ENCODE results near the gene CYLD.

Gene CYLD

DNA sequence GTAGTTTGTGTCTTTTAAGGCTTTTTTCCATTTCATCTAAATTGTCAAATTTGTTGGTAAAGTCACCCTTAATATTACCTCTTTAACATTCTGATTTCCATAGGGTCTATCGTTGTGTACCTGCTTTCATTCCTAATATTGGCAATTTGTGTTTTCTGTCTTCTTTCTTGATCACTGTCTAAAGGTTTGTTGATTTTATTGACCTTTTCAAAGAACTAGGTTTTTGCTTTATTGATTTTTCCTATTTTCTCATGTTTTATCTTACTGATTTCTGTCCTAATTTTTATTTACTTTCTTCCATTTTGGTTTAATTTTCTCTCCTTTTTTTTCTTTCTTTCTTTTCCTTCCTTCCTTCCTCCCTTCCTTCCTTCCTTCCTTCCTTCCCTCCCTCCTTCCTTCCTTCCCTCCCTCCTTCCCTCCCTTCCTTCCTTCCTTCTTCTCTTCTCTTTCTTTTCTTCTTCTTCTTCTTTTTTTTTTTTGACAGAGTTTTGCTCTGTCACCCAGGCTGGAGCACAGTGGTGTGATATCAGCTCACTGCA is 86.3 kb downstream of the CYLD start:
- Histone ChIP-seq H3K36me3 (no peaks in the 10 kb centered on the region), H3K4me2 (no peak overlapping the region), H3K9me3 (replicated peaks in 1 of 11) (peaks cover 7 to 19% (median 15%) of the 10 kb centered on the region in 11 experiments; a peak in 18 of 22 replicates), H3K27ac (no peak overlapping the region), H3K9ac (no peak overlapping the region), H4K20me1 (no peaks in the 10 kb centered on the region), H3K4me1 (0 out of 20 replicates have a peak, but pooled peaks cover 0 to 5% (median 0%) of the 10 kb centered on the region in 10 experiments), H3K27me3 (no peaks in the 10 kb centered on the region), H3K4me3 (no peak overlapping the region)
- TF ChIP-seq Cebpa-rat (IDR thresholded peaks at IDR 0.05), result no peak

DNA sequence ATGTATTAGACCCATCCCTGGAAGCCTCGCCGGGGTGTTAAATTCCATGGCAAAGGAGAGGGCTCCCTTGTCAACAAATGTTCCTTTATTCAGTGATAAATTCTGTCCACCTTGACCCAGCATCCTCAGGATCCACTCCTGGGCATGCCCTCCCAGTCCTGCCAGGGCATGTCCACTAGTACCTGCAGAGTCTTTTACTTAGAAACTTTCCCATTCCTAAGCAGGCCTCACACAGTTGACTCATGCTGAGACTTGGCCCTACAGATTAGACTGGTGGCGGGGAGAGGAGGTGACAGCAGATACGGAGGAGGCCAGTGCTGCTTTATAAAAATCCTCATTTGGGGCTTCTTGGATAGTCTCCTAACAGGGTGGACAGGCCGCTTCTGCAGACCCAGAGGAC is 88.8 kb downstream of the CYLD start:
- no peak overlapping the region for H3K27ac ChIP-seq
- H3K9ac ChIP-seq, result no peak overlapping the region
- H4K20me1 ChIP-seq, result no peaks in the 10 kb centered on the region
- TF ChIP-seq Cebpa-rat (IDR thresholded peaks at IDR 0.05), result no peak
- H3K9me3 ChIP-seq (replicated peaks in 1 of 11), result peaks cover 7 to 17% (median 13%) of the 10 kb centered on the region in 11 experiments; a peak in 18 of 22 replicates
- no peaks in the 10 kb centered on the region for H3K27me3 ChIP-seq
- 0 out of 20 replicates have a peak, but pooled peaks cover 0 to 5% (median 0%) of the 10 kb centered on the region in 10 experiments for H3K4me1 ChIP-seq
- no peak overlapping the region for H3K4me2 ChIP-seq
- no peak overlapping the region for H3K4me3 ChIP-seq
- H3K36me3 ChIP-seq, result no peaks in the 10 kb centered on the region

DNA sequence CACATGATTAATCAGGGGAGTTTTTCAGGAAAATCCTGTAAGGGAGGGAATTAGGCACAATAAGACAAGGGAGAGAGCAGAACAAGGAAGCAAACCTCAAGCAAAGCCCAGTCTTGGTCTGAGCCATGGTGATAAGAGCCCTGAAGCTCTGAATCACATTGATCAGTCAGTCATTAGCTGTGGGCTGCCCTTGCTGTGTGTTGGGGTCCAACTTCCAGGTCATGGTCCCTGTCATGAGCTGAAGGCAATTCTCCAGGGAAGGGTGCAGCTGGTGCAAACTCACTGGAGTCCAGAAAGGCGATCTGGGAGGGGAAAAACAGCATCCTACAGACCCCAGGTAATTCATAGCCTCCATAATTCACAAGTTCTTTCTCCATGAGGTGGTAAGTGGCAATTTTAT is 89.9 kb downstream of the CYLD start:
- no peaks in the 10 kb centered on the region for H4K20me1 ChIP-seq
- H3K4me1 ChIP-seq, result 0 out of 20 replicates have a peak, but pooled peaks cover 0 to 5% (median 0%) of the 10 kb centered on the region in 10 experiments
- H3K27me3 ChIP-seq, result no peaks in the 10 kb centered on the region
- peaks cover 7 to 17% (median 13%) of the 10 kb centered on the region in 11 experiments; a peak in 18 of 22 replicates for H3K9me3 ChIP-seq (replicated peaks in 1 of 11)
- no peak overlapping the region for H3K27ac ChIP-seq
- H3K36me3 ChIP-seq, result no peaks in the 10 kb centered on the region
- H3K9ac ChIP-seq, result no peak overlapping the region
- H3K4me2 ChIP-seq, result no peak overlapping the region
- no peak overlapping the region for H3K4me3 ChIP-seq
- no peak for TF ChIP-seq Cebpa-rat (IDR thresholded peaks at IDR 0.05)

DNA sequence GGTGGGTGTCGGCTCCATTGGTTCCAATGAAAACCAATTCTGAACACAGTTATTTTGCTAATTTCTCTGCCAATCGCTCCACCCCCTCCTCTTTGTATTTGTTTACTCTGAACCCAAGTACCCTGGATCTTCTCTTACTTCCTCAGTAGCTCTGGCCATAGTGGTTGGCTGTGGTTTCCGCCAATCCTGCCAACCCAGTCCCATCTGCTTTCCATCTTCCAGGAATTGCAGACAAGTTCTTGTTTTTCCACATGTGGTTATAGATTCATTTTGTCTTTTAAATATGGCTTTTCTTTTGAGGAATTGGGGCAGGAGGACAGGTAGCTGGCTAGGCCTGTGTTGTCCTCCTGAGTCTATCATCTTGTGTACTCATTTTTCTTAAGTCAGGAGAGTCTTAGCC is 92.0 kb downstream of the CYLD start:
- H3K9me3 ChIP-seq (replicated peaks in 1 of 11), result peaks cover 2 to 13% (median 7%) of the 10 kb centered on the region in 11 experiments; a peak in 18 of 22 replicates
- H3K4me2 ChIP-seq, result no peak overlapping the region
- no peaks in the 10 kb centered on the region for H3K36me3 ChIP-seq
- TF ChIP-seq Cebpa-rat (IDR thresholded peaks at IDR 0.05), result no peak
- H4K20me1 ChIP-seq, result no peaks in the 10 kb centered on the region
- 0 out of 20 replicates have a peak, but pooled peaks cover 0 to under 1% (median 0%) of the 10 kb centered on the region in 10 experiments for H3K4me1 ChIP-seq
- no peak overlapping the region for H3K9ac ChIP-seq
- no peak overlapping the region for H3K27ac ChIP-seq
- H3K27me3 ChIP-seq, result no peaks in the 10 kb centered on the region
- no peak overlapping the region for H3K4me3 ChIP-seq

DNA sequence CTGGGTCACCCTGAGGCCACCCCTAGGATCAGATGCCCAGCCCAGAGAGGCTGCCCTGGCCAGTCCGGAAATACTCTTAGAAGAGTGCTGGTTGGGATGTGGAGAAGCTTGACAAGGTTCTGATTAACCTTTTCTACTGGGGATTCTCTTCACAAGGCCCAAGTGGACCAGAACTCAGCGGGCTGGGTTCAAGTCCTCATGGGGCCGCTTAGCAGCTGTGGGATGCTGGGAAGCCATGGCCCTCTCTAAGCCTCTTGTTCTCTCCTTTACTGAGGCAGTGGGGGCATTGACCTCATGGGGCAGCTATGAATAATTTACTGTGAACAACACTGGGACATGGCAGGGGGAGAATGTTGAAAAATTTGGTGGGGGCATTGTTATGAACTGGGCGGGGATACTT is 92.8 kb downstream of the CYLD start:
- no peaks in the 10 kb centered on the region for H3K27me3 ChIP-seq
- H3K9ac ChIP-seq, result no peak overlapping the region
- H3K4me3 ChIP-seq, result no peak overlapping the region
- no peaks in the 10 kb centered on the region for H3K36me3 ChIP-seq
- no peak overlapping the region for H3K4me2 ChIP-seq
- H3K9me3 ChIP-seq (replicated peaks in 1 of 11), result peaks cover 0 to 6% (median 0%) of the 10 kb centered on the region in 11 experiments; a peak in 4 of 22 replicates
- no peak for TF ChIP-seq Cebpa-rat (IDR thresholded peaks at IDR 0.05)
- H3K27ac ChIP-seq, result no peak overlapping the region
- no peaks in the 10 kb centered on the region for H4K20me1 ChIP-seq
- no peaks in the 10 kb centered on the region for H3K4me1 ChIP-seq

DNA sequence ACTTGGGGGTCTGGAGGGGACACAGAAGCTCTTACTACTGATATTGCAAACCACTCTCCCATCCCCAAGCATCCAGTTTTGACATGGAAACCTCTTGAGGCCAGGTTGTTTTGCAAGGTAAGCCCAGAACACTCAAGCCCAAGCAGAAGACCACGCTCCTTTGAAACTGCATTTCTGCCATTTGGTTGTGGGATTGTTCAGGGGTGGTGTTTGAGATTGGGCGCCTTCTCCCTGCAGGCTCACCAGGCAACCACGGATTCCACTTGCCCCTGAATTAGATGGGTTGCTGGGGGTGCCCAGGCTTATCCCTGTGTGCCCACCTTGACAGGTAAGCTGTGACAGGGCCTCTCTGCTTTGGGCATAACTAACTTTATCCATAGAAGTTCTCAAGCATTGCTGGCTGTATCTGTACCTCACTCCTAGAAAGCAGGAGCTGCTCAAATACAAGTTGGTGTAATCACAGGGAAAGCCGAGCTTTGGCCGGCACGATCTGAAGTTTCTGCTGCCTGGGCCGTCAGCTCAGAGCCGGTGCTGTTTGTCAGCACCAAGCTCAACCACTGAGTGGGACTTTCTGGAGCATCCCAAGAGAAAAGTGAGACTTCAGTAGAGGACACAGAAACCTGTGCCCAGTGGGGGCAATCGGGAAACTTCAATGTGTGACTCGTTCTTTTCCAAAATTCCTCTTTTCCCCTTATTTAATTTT is 93.6 kb downstream of the CYLD start:
- Histone ChIP-seq H3K9me3 (replicated peaks in 1 of 11) (peaks cover 0 to 6% (median 0%) of the 10 kb centered on the region in 11 experiments; a peak in 3 of 22 replicates), H4K20me1 (no peaks in the 10 kb centered on the region), H3K36me3 (no peaks in the 10 kb centered on the region)

DNA sequence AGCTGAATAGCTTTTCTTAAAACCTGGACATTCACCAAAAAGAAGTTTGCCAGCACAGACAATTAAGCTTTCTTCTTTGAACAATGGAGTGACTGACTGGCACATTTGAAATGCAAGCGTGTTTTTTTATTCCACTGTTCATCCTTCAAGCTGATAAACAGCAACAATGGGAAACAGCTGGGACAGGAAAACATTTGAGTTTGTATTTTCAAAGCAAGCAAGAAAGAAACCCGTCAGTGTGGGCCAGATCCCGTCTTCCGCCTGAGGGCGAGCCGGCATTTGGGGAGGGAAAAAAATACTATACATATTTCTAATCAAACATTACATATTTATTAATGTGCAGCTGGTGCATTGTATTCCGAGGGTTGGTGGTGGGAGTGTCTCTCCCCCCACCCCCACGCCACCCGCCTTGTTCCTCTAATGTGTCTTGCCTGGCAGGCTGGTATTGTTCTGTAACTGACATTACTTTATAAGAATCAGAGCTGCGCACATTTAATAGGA is 94.3 kb downstream of the CYLD start:
- Histone ChIP-seq H3K9me3 (replicated peaks in 1 of 11) (peaks cover 0 to 6% (median 0%) of the 10 kb centered on the region in 11 experiments; a peak in 3 of 22 replicates), H3K9ac (no peak overlapping the region), H3K4me1 (no peaks in the 10 kb centered on the region), H3K4me2 (no peak overlapping the region), H3K27me3 (no peaks in the 10 kb centered on the region), H3K36me3 (no peaks in the 10 kb centered on the region), H4K20me1 (no peaks in the 10 kb centered on the region), H3K27ac (no peak overlapping the region), H3K4me3 (no peak overlapping the region)
- no peak for TF ChIP-seq Cebpa-rat (IDR thresholded peaks at IDR 0.05)

More for the DNA sequence above, 93.6 kb downstream of the CYLD start:
- no peaks in the 10 kb centered on the region for H3K27me3 ChIP-seq
- no peak overlapping the region for H3K4me3 ChIP-seq
- no peak overlapping the region for H3K27ac ChIP-seq
- H3K9ac ChIP-seq, result no peak overlapping the region
- H3K4me2 ChIP-seq, result no peak overlapping the region
- no peaks in the 10 kb centered on the region for H3K4me1 ChIP-seq
- no peak for TF ChIP-seq Cebpa-rat (IDR thresholded peaks at IDR 0.05)

DNA sequence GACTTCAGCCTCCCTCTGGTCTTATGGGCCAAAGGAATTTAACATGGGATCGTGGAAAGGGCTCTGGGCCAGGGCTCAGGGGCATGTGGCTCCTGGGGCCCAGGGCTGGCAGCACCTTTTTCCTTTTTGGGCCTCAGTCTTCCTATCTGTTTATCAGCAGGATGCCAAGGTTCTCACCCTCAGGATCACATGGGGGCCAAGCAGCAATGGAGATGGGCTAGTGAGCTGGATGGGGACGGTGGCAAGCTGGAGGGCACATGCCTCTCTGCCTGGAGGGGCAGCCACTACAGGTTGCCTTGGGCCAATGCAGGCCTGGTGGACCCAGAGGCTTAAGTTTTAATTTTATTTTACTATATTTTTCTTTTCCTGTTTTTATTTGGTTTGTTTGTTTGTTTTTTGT is 95.4 kb downstream of the CYLD start:
- Histone ChIP-seq H3K27me3 (no peaks in the 10 kb centered on the region), H3K9ac (no peak overlapping the region), H3K4me2 (no peak overlapping the region), H3K4me1 (no peaks in the 10 kb centered on the region), H3K4me3 (no peak overlapping the region), H3K9me3 (replicated peaks in 1 of 11) (peaks cover 0 to 6% (median 0%) of the 10 kb centered on the region in 11 experiments; a peak in 4 of 22 replicates), H3K36me3 (no peaks in the 10 kb centered on the region), H3K27ac (no peak overlapping the region), H4K20me1 (no peaks in the 10 kb centered on the region)
- TF ChIP-seq Cebpa-rat (IDR thresholded peaks at IDR 0.05), result no peak

DNA sequence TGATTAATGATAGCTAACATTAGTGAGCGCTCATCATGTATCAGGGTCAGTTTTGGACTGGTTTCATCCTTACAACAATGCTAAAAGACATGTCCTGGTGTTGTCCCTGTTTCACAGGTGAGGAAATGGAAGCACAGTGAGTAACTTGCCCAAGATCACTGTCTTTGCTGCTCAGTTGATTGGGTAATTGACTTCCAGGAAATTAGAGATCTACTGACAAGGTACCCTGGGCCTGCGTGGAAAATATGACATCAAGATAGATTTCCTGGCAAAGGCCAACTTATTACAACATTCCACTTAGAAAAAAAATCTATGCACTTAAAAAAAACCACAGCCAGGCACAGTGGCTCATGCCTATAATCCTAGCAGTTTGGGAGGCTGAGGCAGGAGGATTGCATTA is 96.3 kb downstream of the CYLD start:
- H3K36me3 ChIP-seq, result no peaks in the 10 kb centered on the region
- H3K27ac ChIP-seq, result no peak overlapping the region
- H4K20me1 ChIP-seq, result no peaks in the 10 kb centered on the region
- no peaks in the 10 kb centered on the region for H3K27me3 ChIP-seq
- no peak overlapping the region for H3K9ac ChIP-seq
- TF ChIP-seq Cebpa-rat (IDR thresholded peaks at IDR 0.05), result no peak
- H3K4me1 ChIP-seq, result no peaks in the 10 kb centered on the region
- H3K9me3 ChIP-seq (replicated peaks in 1 of 11), result no peaks in the 10 kb centered on the region; a peak in 2 of 22 replicates
- no peak overlapping the region for H3K4me3 ChIP-seq
- no peak overlapping the region for H3K4me2 ChIP-seq
